GM12878 (cell line): Measurements from ENCODE around the gene SCG2.

Experiments
- CTCF ChIP-seq, 3 experiments: IDR thresholded peaks in 2 of 3; conservative IDR thresholded peaks in 1 of 3; 2 replicates each; pipeline ENCODE4 v1.5.1; 2011; ENCODE audit warnings: low read depth in 3 of 3, low read length in 3 of 3, mild to moderate bottlenecking in 3 of 3, control low read depth in 2 of 3, moderate library complexity in 2 of 3, inconsistent platforms in 1 of 3, mixed read lengths in 1 of 3; ENCODE audit not compliant: control insufficient read depth in 2 of 3, insufficient read depth in 1 of 3; ENCODE audit errors: extremely low read depth in 1 of 3
- GABPA ChIP-seq: IDR thresholded peaks from 2 replicates; pipeline ENCODE4 v1.6.1; 2014; ENCODE audit warnings: antibody characterized with exemption, low read depth, mild to moderate bottlenecking, inconsistent platforms
- IKZF1 ChIP-seq: fragments of 450-650 bp; conservative IDR thresholded peaks from 2 replicates; pipeline ENCODE4 v1.6.1; 2017; ENCODE audit warnings: antibody characterized with exemption, mild to moderate bottlenecking
- NFXL1 ChIP-seq: fragments of 450-650 bp; IDR thresholded peaks from 2 replicates; pipeline ENCODE4 v1.6.1; 2017; ENCODE audit warnings: antibody characterized with exemption, mild to moderate bottlenecking, borderline replicate concordance
- NR2C2 ChIP-seq: IDR thresholded peaks from 2 replicates; pipeline ENCODE4 v1.6.1; 2011; ENCODE audit warnings: borderline replicate concordance, low read depth; ENCODE audit not compliant: control insufficient read depth, insufficient read length
- NR2F1 ChIP-seq: fragments of 450-650 bp; conservative IDR thresholded peaks from 2 replicates; pipeline ENCODE4 v1.6.1; 2017; ENCODE audit warnings: mild to moderate bottlenecking
- NRF1 ChIP-seq: conservative IDR thresholded peaks from 2 replicates; pipeline ENCODE4 v1.6.1; 2011; ENCODE audit warnings: mild to moderate bottlenecking, low read depth, low read length, improper control_type of control experiment
- POLR2A ChIP-seq: IDR thresholded peaks from 2 replicates; pipeline ENCODE4 v1.6.1; 2011; ENCODE audit warnings: low read depth, mild to moderate bottlenecking, low read length
- POLR2AphosphoS5 ChIP-seq: IDR thresholded peaks from 2 replicates; pipeline ENCODE4 v1.6.1; 2011; ENCODE audit warnings: mild to moderate bottlenecking, low read length, inconsistent platforms
- RELA ChIP-seq: fragments of 450-650 bp; IDR thresholded peaks from 2 replicates; pipeline ENCODE4 v1.8.0; 2014; ENCODE audit warnings: borderline replicate concordance; ENCODE audit not compliant: partially characterized antibody
- SPI1 ChIP-seq: IDR thresholded peaks from 2 replicates; pipeline ENCODE4 v1.6.1; 2011; ENCODE audit warnings: low read depth, mild to moderate bottlenecking, low read length, moderate library complexity, borderline replicate concordance; ENCODE audit not compliant: insufficient read depth
- ZNF384 ChIP-seq: IDR thresholded peaks from 2 replicates; pipeline ENCODE4 v1.6.1; 2012; ENCODE audit warnings: low read depth, mild to moderate bottlenecking, low read length, improper control_type of control experiment, borderline replicate concordance

DNA sequence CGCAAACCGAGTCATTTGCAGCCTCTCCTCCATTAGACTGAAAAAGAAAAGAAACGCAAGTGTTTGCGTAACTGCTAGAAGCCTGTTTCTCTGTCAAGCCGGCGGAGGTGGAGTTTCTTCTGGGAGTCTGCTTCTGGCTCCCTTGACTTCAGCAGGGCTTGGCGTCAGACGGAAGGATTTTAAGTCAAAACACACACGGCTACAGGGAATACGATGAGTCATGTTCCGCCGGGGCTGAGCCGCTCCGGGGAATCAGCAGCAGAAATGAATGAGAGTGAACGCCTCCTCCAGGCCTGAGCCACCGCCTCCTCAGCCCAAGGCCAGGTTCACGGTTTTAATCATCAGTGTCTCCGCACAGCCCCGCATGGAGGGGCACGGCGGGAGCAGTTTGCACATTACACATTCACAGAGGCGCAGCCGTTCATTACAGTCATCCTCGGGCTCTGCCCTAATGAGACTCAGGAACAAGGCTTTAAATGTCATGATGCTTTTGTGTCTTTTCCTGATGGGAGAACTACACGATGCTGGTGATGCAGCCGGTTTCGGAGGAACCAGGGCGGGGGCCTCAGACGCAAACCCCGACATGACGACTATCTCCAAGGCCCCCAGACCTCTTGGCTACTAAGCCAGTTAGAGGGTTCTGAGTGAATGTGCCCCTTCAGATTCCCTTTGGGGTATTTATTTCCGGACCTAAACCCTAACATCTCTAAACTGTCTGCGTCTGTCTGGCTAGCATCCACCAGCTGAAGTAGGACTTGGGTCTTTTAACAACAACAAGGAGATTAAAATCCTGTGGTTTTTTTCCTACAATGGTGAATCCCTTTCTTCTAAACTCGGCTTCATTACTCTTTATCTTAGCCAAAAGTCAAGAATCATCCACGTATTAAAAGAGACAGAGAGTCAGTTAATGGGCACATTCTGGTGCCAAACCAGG is 11.1 kb upstream of the SCG2 start:
- TF ChIP-seq NFXL1: no peak
- no peak for TF ChIP-seq CTCF (IDR thresholded peaks at IDR 0.05 in 2 of 3, conservative IDR thresholded peaks at IDR 0.05 in 1 of 3; ENCODE audit: control insufficient read depth in 2 of 3, extremely low read depth in 1 of 3, insufficient read depth in 1 of 3, low read depth in 3 of 3, low read length in 3 of 3)
- TF ChIP-seq SPI1: no peak
- TF ChIP-seq GABPA: no peak
- TF ChIP-seq IKZF1: no peak
- no peak for TF ChIP-seq POLR2AphosphoS5
- no peak for TF ChIP-seq NR2F1
- TF ChIP-seq POLR2A: no peak
- no peak for TF ChIP-seq ZNF384
- TF ChIP-seq NR2C2: no peak
- no peak for TF ChIP-seq NRF1
- TF ChIP-seq RELA: no peak
